Activated CD4-positive, alpha-beta T cell treated with anti-CD3 and anti-CD28 coated beads, Interleukin-2, amount 10 ng/mL, durations not matched to agents 24 days and 14 days (primary cell): ENCODE data around the gene NPNT. TPM values are rescaled to one million over a fixed set of nuclear protein-coding genes. Genes with fewer than 3 reads are reported as not detected.

Experiments used
- DNase-seq: peaks from one replicate; pipeline ENCODE4 v3.0.0; 2022
- H3K27ac Mint-ChIP-seq: one replicate; pipeline ENCODE4 v1.8.0; 2022; ENCODE audit warnings: mild to moderate bottlenecking, mixed read lengths
- H3K27me3 Mint-ChIP-seq: one replicate; pipeline ENCODE4 v1.8.0; 2022; ENCODE audit warnings: mixed read lengths
- H3K36me3 Mint-ChIP-seq: one replicate; pipeline ENCODE4 v1.8.0; 2022; ENCODE audit warnings: low read depth, mild to moderate bottlenecking, mixed read lengths
- H3K4me1 Mint-ChIP-seq: one replicate; pipeline ENCODE4 v1.8.0; 2021; ENCODE audit warnings: mixed read lengths
- H3K4me3 Mint-ChIP-seq: one replicate; pipeline ENCODE4 v1.8.0; 2022; ENCODE audit warnings: mild to moderate bottlenecking, moderate library complexity, mixed read lengths
- H3K9me3 Mint-ChIP-seq: one replicate; pipeline ENCODE4 v1.8.0; 2021; ENCODE audit warnings: mixed read lengths
- intact Hi-C: fragments of 100-400 bp; cut with micrococcal nuclease; formaldehyde crosslinking; loops from one replicate; pipeline ENCODE4 v1.15.1; 2023
- total RNA-seq: library from RNA; stranded (reverse); gene quantifications from 2 replicates; pipeline ENCODE4 v1.2.3, GENCODE V29; 2022

The NPNT gene
- total RNA-seq, 1 donor from 2014 or later, result not detected

DNA sequence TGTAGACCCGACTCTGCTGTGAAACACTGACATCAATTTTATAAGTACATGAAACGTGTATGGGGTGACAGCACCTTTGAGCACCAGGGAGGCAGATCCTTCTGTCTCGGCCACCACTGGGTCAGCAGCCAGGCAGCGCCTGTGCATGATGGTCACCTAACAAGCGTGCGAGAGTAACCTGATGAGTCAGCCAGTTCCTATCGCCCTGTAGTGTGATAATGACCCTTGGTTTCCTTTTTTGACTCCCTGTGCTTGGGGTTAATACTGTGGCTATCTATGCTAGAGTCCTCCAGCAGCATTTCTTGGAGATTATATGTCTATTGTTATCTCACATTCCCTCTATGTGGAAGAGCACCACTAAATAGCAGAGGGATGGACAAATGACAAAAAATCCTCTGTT, 101.6 kb downstream of the NPNT start:
- H3K4me1 Mint-ChIP-seq, result no peaks in the 10 kb centered on the region
- no peak overlapping the region for H3K27ac Mint-ChIP-seq
- H3K4me3 Mint-ChIP-seq, result no peak overlapping the region
- intact Hi-C loops, result no loop called here
- H3K27me3 Mint-ChIP-seq, result no peaks in the 10 kb centered on the region
- H3K9me3 Mint-ChIP-seq, result no peaks in the 10 kb centered on the region
- no peaks in the 10 kb centered on the region for H3K36me3 Mint-ChIP-seq
- no peak for DNase-seq

DNA sequence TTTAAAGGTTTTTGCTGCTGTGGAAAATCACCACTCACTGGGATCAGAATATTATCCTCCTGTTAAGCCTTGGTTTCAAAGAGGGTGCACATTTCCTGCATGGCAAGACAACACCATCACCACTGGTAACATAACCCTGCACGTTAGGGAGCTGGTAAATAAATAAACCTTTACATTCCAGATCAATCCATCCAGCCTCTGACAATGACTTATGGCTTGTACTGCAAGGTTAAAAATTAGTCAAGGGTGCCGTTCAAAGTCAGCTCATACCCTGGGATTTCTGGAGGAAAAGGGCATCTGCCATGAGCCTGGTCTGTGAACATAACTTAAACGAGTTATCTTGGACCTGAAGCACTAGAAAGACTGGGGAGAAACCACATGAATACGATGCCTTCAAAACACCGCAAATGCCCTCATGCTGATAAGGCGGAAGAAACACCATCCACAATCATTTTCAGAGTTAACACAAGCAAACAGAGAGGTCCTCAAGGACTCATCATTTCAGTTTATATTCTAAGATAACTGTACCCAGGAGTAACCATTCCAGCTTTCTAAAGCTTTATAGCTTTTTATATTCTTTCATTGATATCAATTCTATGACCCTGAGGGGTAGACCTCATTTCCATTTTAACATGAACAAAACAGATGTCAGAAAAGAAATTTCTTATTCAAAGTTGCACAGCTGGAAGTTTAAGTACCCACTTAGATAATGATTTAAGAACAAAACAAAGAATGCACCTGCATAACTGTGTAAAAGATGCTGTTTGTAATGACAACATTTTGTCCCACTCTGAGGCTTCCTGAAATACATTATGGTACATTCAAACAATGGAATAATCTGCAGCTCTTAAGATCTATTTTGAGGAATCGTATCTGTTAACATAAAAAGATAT, 103.1 kb downstream of the NPNT start:
- Mint-ChIP-seq H3K27ac (no peak overlapping the region), H3K4me1 (no peaks in the 10 kb centered on the region), H3K27me3 (no peaks in the 10 kb centered on the region), H3K4me3 (no peak overlapping the region), H3K9me3 (no peaks in the 10 kb centered on the region), H3K36me3 (no peaks in the 10 kb centered on the region)
- no peak for DNase-seq
- intact Hi-C loops, result no loop called here

DNA sequence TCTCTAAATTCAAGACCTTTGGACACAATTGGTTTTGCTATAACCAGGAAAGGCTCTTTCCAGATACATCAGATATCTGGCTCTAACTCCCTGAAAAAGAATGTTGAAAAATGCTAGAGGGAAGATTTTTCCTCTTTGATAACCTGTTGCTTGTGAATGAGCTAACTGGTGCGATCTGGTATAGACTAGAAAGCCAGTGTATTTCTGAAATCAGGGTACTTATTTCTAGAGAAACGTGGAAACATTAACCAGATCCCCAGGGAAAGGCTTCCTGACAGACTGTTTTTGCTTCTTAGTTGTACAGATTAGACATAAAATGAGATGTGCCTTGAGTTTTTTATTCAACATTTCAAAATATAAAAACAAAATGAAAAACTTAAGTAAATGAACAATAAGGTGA, 107.7 kb downstream of the NPNT start:
- Mint-ChIP-seq H3K27me3 (no peaks in the 10 kb centered on the region), H3K36me3 (no peaks in the 10 kb centered on the region), H3K27ac (no peak overlapping the region), H3K9me3 (peaks cover under 1% of the 10 kb centered on the region), H3K4me3 (no peak overlapping the region), H3K4me1 (no peaks in the 10 kb centered on the region)
- intact Hi-C loops, result no loop called here
- no peak for DNase-seq

DNA sequence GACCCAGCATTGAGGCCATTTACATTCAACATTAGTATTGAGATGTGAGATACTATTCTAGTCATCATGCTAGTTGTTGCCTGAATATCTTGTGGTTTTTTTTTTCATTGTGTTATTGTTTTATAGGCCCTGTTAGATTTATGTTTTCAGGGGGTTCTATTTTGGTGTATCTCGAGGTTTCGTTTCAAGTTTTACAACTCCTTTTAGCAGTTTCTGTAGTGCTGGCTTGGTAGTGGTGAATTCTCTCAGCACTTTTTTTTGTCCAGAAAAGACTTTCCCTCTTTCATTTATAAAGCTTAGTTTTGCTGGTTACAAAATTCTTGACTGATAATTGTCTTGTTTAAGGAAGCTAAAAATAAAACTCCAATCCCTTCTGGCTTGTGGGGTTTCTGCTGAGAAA, 115.5 kb downstream of the NPNT start:
- intact Hi-C loops, result no loop called here
- no peak overlapping the region for H3K27ac Mint-ChIP-seq
- no peaks in the 10 kb centered on the region for H3K27me3 Mint-ChIP-seq

DNA sequence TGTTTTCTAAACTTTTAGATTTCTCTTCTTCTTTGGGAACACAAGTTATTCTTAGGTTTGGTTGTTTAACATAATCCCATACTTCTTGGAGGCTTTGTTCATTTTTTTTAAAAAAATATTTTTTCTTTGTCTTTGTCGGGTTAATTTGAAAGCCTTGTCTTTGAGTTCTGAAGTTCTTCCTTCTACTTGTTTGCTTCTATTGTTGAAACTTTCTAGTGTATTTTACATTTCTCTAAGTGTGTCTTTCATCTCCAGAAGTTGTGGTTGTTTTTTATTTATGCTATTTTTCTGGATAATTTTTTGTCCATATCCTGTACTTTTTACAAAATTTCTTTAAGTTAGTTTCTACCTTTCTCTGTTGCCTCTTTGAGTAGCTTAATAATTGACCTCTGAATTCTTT, 116.1 kb downstream of the NPNT start:
- DNase-seq, result no peak
- intact Hi-C loops, result no loop called here
- no peaks in the 10 kb centered on the region for H3K36me3 Mint-ChIP-seq
- no peak overlapping the region for H3K4me3 Mint-ChIP-seq
- no peak overlapping the region for H3K27ac Mint-ChIP-seq
- no peaks in the 10 kb centered on the region for H3K27me3 Mint-ChIP-seq
- H3K4me1 Mint-ChIP-seq, result no peaks in the 10 kb centered on the region
- H3K9me3 Mint-ChIP-seq, result peaks cover 26% of the 10 kb centered on the region

More for the DNA sequence above, 115.5 kb downstream of the NPNT start:
- no peak for DNase-seq
- Mint-ChIP-seq H3K9me3 (peaks cover 26% of the 10 kb centered on the region), H3K36me3 (no peaks in the 10 kb centered on the region), H3K4me1 (no peaks in the 10 kb centered on the region), H3K4me3 (no peak overlapping the region)

DNA sequence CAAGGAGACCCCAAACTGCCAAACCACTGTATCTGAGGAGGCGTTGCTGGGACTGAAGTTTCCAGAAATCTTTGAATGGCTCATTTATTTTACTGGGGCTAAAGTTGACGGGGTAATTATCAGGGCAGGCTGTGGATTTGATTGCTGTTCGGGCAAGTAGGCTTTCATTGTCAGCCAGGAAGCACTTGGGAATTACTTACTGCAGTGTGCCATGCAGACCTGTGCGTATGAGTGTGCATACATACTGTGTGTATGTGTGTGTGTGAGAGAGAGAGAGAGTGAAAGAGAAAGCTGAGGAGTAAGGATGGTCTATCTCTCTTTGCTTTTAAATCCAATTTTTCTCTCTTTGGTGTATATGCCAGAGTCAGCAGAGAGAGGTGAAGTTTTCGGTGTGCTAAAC, 122.7 kb downstream of the NPNT start:
- Mint-ChIP-seq H3K27ac (no peak overlapping the region), H3K27me3 (no peaks in the 10 kb centered on the region), H3K36me3 (no peaks in the 10 kb centered on the region), H3K9me3 (peaks cover 14% of the 10 kb centered on the region), H3K4me3 (no peak overlapping the region), H3K4me1 (no peaks in the 10 kb centered on the region)
- intact Hi-C loops, result no loop called here
- DNase-seq, result no peak

DNA sequence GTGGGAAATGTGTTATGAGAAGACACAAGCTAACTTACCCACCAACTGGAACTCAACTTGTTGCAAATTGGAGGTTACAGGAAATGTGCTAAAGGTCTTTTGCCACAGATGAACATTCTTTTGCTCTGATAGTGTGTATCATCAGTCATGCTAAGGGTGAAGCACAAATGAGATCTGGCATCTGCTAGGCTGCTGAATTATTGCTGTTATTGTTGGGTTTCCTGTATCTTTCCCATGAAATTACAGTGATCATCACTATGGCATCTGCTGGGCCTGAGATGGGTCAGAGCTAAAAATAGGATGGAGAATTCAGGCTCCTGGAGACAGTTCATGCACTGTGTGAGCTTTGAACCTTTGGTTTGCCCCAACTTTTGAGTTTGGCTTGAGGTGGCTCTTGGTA, 124.5 kb downstream of the NPNT start:
- DNase-seq, result no peak
- no peaks in the 10 kb centered on the region for H3K36me3 Mint-ChIP-seq
- H3K4me3 Mint-ChIP-seq, result no peak overlapping the region
- no peaks in the 10 kb centered on the region for H3K4me1 Mint-ChIP-seq
- intact Hi-C loops, result no loop called here
- H3K9me3 Mint-ChIP-seq, result peaks cover 6% of the 10 kb centered on the region
- H3K27ac Mint-ChIP-seq, result no peak overlapping the region
- no peaks in the 10 kb centered on the region for H3K27me3 Mint-ChIP-seq

Other genes with a start within 250 kb of the NPNT start
- gene INTS12, start 186.8 kb upstream of the NPNT start, total RNA-seq, result 23.6 and 24.4 TPM in 2 replicates
- gene GSTCD, start 186.7 kb upstream of the NPNT start, total RNA-seq, result 17.5 and 22.0 TPM in 2 replicates